ENCODE data around the gene RNPEPL1. TPM values are rescaled to one million over a fixed set of nuclear protein-coding genes. Genes with fewer than 3 reads are reported as not detected.
A peak's percentile ranks its signal among the peaks of the same experiment; 100 is the strongest.

RNPEPL1 gene
- total RNA-seq, 4 donors from 2014 or later: 57.3 to 135 (median 70.2) TPM

- intact Hi-C loops (cut with DNase I): no loop called here
- peaks cover 21 to 44% (median 38%) of the 10 kb centered on the region in 4 donors for H3K4me1 ChIP-seq
- no peaks in the 10 kb centered on the region for H3K9me3 ChIP-seq
- H3K4me3 ChIP-seq: no peak overlapping the region
- H3K27ac ChIP-seq (replicated peaks in 1 of 4): peak overlapping the region in 2 of 4 donors; percentile 19 to 21
- TF ChIP-seq EP300 (IDR thresholded peaks at IDR 0.05): no peak
- no peak for TF ChIP-seq CTCF (IDR thresholded peaks at IDR 0.05)
- TF ChIP-seq POLR2A (IDR thresholded peaks at IDR 0.05; ENCODE audit: low read depth): no peak
- TF ChIP-seq POLR2AphosphoS5 (IDR thresholded peaks at IDR 0.05): no peak
- H3K27me3 ChIP-seq: no peaks in the 10 kb centered on the region
- no peak for DNase-seq (ENCODE audit: extremely low spot score)
- H3K36me3 ChIP-seq: peaks cover 16 to 97% (median 71%) of the 10 kb centered on the region in 4 donors
- no CpG with 5 or more reads among the region's 17 CpGs for WGBS
These were observed 27.8 kb downstream of the RNPEPL1 start for GRCh38 chr2:240596080-240596460.

GRCh38 chr2:240596491-240596931 is 28.2 kb downstream of the RNPEPL1 start:
- Histone ChIP-seq H3K9me3 (no peaks in the 10 kb centered on the region), H3K27me3 (no peaks in the 10 kb centered on the region), H3K27ac (replicated peaks in 1 of 4) (peak overlapping the region in 1 of 4 donors; percentile 19), H3K4me1 (peaks cover 21 to 44% (median 38%) of the 10 kb centered on the region in 4 donors), H3K36me3 (peaks cover 16 to 93% (median 68%) of the 10 kb centered on the region in 4 donors), H3K4me3 (no peak overlapping the region)
- no CpG with 5 or more reads among the region's 23 CpGs for WGBS
- TF ChIP-seq CTCF (IDR thresholded peaks at IDR 0.05): no peak
- intact Hi-C loops (cut with DNase I): no loop called here
- no peak for DNase-seq (ENCODE audit: extremely low spot score)

GRCh38 chr2:240597054-240597418 is 28.8 kb downstream of the RNPEPL1 start:
- TF ChIP-seq POLR2AphosphoS5 (IDR thresholded peaks at IDR 0.05) (no peak), POLR2A (IDR thresholded peaks at IDR 0.05; ENCODE audit: low read depth) (no peak), EP300 (IDR thresholded peaks at IDR 0.05) (no peak), CTCF (IDR thresholded peaks at IDR 0.05) (no peak)
- H3K4me3 ChIP-seq: no peak overlapping the region
- H3K36me3 ChIP-seq: peaks cover 16 to 88% (median 63%) of the 10 kb centered on the region in 4 donors
- no peak overlapping the region for H3K27ac ChIP-seq (replicated peaks in 1 of 4)
- intact Hi-C loops (cut with DNase I): no loop called here
- no peaks in the 10 kb centered on the region for H3K9me3 ChIP-seq
- H3K27me3 ChIP-seq: no peaks in the 10 kb centered on the region
- WGBS: 83% methylated on average over 8 of the region's 10 CpGs
- H3K4me1 ChIP-seq: peaks cover 21 to 44% (median 38%) of the 10 kb centered on the region in 4 donors
- no peak for DNase-seq (ENCODE audit: extremely low spot score)

GRCh38 chr2:240597419-240598181 is 29.3 kb downstream of the RNPEPL1 start:
- intact Hi-C loops (cut with DNase I): no loop called here
- peaks cover 21 to 44% (median 38%) of the 10 kb centered on the region in 4 donors for H3K4me1 ChIP-seq
- H3K36me3 ChIP-seq: peaks cover 16 to 86% (median 57%) of the 10 kb centered on the region in 4 donors
- H3K27me3 ChIP-seq: no peaks in the 10 kb centered on the region
- no peak for DNase-seq (ENCODE audit: extremely low spot score)
- H3K9me3 ChIP-seq: no peaks in the 10 kb centered on the region
- TF ChIP-seq POLR2A (IDR thresholded peaks at IDR 0.05; ENCODE audit: low read depth) (no peak), EP300 (IDR thresholded peaks at IDR 0.05) (no peak), CTCF (IDR thresholded peaks at IDR 0.05) (no peak), POLR2AphosphoS5 (IDR thresholded peaks at IDR 0.05) (no peak)
- WGBS: 100% methylated on average over 1 of the region's 22 CpGs
- H3K27ac ChIP-seq (replicated peaks in 1 of 4): no peak overlapping the region
- no peak overlapping the region for H3K4me3 ChIP-seq
